ENCODE results near the gene PLEKHF1.
"Not testable (repeated sequence)": the region's sequence is repeated elsewhere in the genome, so short reads cannot be mapped to it uniquely, and the experiment has no call there.

Gene PLEKHF1

GRCh38 chr19:29670255-29670654 is 5.0 kb downstream of the PLEKHF1 start:
- no peak for DNase-seq (ENCODE audit: low read depth)
- no peak overlapping the region for H3K4me3 ChIP-seq (ENCODE audit: control insufficient read depth, low read depth, low read length)
- no peak for TF ChIP-seq CTCF (IDR thresholded peaks at IDR 0.05; ENCODE audit: control insufficient read depth, insufficient read depth, low read depth, low read length, missing control alignments)

- not testable (repeated sequence) for H3K4me3 ChIP-seq (ENCODE audit: control insufficient read depth, low read depth, low read length); DNase-seq (ENCODE audit: low read depth)
These were observed 5.7 kb downstream of the PLEKHF1 start for GRCh38 chr19:29671026-29671392.

- peak; percentile 19 for TF ChIP-seq CTCF (IDR thresholded peaks at IDR 0.05; ENCODE audit: control insufficient read depth, insufficient read depth, low read depth, low read length, missing control alignments)
- no peak for DNase-seq (ENCODE audit: low read depth)
- no peak overlapping the region for H3K4me3 ChIP-seq (ENCODE audit: control insufficient read depth, low read depth, low read length)
These were observed 6.3 kb downstream of the PLEKHF1 start for GRCh38 chr19:29671393-29672160.

- TF ChIP-seq CTCF (IDR thresholded peaks at IDR 0.05; ENCODE audit: control insufficient read depth, insufficient read depth, low read depth, low read length, missing control alignments) = no peak
- no peak overlapping the region for H3K4me3 ChIP-seq (ENCODE audit: control insufficient read depth, low read depth, low read length)
- DNase-seq (ENCODE audit: low read depth) = no peak
These were observed 7.2 kb downstream of the PLEKHF1 start for GRCh38 chr19:29672319-29672932.

GRCh38 chr19:29672933-29673336 is 7.7 kb downstream of the PLEKHF1 start:
- no peak for TF ChIP-seq CTCF (IDR thresholded peaks at IDR 0.05; ENCODE audit: control insufficient read depth, insufficient read depth, low read depth, low read length, missing control alignments)
- DNase-seq (ENCODE audit: low read depth) = no peak
- H3K4me3 ChIP-seq (ENCODE audit: control insufficient read depth, low read depth, low read length) = no peak overlapping the region

- DNase-seq (ENCODE audit: low read depth) = no peak
- H3K4me3 ChIP-seq (ENCODE audit: control insufficient read depth, low read depth, low read length) = no peak overlapping the region
- no peak for TF ChIP-seq CTCF (IDR thresholded peaks at IDR 0.05; ENCODE audit: control insufficient read depth, insufficient read depth, low read depth, low read length, missing control alignments)
These were observed 8.4 kb downstream of the PLEKHF1 start for GRCh38 chr19:29673451-29674371.

All from AG09309 (cell line).